Loucy (cell line): ENCODE measurements around the gene MAP7D3.

Experiments
- EZH2phosphoT487 ChIP-seq: fragments of 200-600 bp; IDR thresholded peaks from 2 replicates; pipeline ENCODE4 v1.6.1; 2018; ENCODE audit warnings: antibody characterized with exemption, mild to moderate bottlenecking, moderate library complexity, borderline replicate concordance
- TF ChIP-seq, protein P1 (sequence below): fragments of 200-600 bp; sonication (generic); conservative IDR thresholded peaks from 2 replicates; pipeline ENCODE4 v1.5.1; 2014; ENCODE audit warnings: mild to moderate bottlenecking, antibody characterized with exemption, low read length

DNA sequence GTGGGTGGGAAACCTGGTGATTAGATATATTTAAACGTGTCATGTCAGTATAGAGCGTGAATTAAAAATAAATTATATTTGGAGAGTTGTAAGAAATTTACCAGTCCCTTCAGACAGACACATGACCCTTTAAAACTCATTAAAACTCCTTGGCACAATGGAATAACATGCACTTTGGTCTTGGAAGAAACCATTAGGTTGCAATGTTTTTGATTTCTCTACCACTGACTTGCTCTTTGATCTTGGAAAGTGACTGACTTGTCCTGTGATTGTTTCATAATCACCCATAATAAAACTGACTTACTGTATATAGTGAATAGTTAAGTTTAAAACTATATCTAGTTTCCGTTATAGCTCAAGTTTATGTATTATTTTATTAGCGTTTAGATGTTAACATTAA lies 68.0 kb downstream of the MAP7D3 start:
- TF ChIP-seq, protein P1, sequence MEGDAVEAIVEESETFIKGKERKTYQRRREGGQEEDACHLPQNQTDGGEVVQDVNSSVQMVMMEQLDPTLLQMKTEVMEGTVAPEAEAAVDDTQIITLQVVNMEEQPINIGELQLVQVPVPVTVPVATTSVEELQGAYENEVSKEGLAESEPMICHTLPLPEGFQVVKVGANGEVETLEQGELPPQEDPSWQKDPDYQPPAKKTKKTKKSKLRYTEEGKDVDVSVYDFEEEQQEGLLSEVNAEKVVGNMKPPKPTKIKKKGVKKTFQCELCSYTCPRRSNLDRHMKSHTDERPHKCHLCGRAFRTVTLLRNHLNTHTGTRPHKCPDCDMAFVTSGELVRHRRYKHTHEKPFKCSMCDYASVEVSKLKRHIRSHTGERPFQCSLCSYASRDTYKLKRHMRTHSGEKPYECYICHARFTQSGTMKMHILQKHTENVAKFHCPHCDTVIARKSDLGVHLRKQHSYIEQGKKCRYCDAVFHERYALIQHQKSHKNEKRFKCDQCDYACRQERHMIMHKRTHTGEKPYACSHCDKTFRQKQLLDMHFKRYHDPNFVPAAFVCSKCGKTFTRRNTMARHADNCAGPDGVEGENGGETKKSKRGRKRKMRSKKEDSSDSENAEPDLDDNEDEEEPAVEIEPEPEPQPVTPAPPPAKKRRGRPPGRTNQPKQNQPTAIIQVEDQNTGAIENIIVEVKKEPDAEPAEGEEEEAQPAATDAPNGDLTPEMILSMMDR = no peak
- no peak for TF ChIP-seq EZH2phosphoT487
